Calu3 (cell line): ENCODE data around the gene YY1AP1. TPM values are rescaled to one million over a fixed set of nuclear protein-coding genes. Genes with fewer than 3 reads are reported as not detected.

ENCODE experiments used
- BruUV-seq: library from RNA; stranded (reverse); fragments of 400-500 nt; replicated peaks from 2 replicates; lab custom pipeline; 2021; lab: Mats Ljungman, UMichigan
- CTCF ChIA-PET: fragments of 300-600 bp; sonication (Branson Sonifier 250); formaldehyde crosslinking; loops from one replicate; lab custom pipeline; 2022; ENCODE audit warnings: antibody characterized with exemption; lab: Charles Lee
- DNase-seq: peaks from one replicate; pipeline ENCODE4 v3.0.0; 2022
- H3K27ac Mint-ChIP-seq: one replicate; pipeline ENCODE4 v1.8.0; 2022; ENCODE audit warnings: mixed read lengths; ENCODE audit not compliant: unreplicated experiment
- H3K27me3 Mint-ChIP-seq: one replicate; pipeline ENCODE4 v1.8.0; 2022; ENCODE audit warnings: mixed read lengths; ENCODE audit not compliant: unreplicated experiment
- H3K36me3 Mint-ChIP-seq: one replicate; pipeline ENCODE4 v1.8.0; 2022; ENCODE audit warnings: mild to moderate bottlenecking, moderate library complexity, mixed read lengths; ENCODE audit not compliant: insufficient read depth, unreplicated experiment
- H3K4me1 Mint-ChIP-seq: one replicate; pipeline ENCODE4 v1.8.0; 2022; ENCODE audit warnings: mild to moderate bottlenecking, low read depth, mixed read lengths; ENCODE audit not compliant: unreplicated experiment
- H3K4me3 Mint-ChIP-seq: one replicate; pipeline ENCODE4 v1.8.0; 2022; ENCODE audit warnings: mild to moderate bottlenecking, low read depth, moderate library complexity, mixed read lengths; ENCODE audit not compliant: unreplicated experiment
- H3K9me3 Mint-ChIP-seq: one replicate; pipeline ENCODE4 v1.8.0; 2022; ENCODE audit warnings: low read depth, mixed read lengths; ENCODE audit not compliant: unreplicated experiment
- CTCF ChIP-seq: fragments of 200-600 bp; IDR thresholded peaks from one replicate; pipeline ENCODE4 v1.8.0; 2022; ENCODE audit warnings: antibody characterized with exemption; ENCODE audit not compliant: unreplicated experiment
- intact Hi-C: fragments of 100-400 bp; cut with micrococcal nuclease; formaldehyde crosslinking; loops from one replicate; pipeline ENCODE4 v1.10.0; 2022; ENCODE audit not compliant: unreplicated experiment
- total RNA-seq: library from RNA; stranded (reverse); gene quantifications from 2 replicates; pipeline ENCODE4 v1.2.3, GENCODE V29; 2022

Gene YY1AP1
- total RNA-seq, 1 experiment from 2014 or later = 81.4 TPM

- H3K9me3 Mint-ChIP-seq = no peaks in the 10 kb centered on the region
- H3K4me1 Mint-ChIP-seq = no peaks in the 10 kb centered on the region
- H3K4me3 Mint-ChIP-seq = peak within 1 kb of the TSS; percentile 86
- H3K36me3 Mint-ChIP-seq = peaks cover 20% of the 10 kb centered on the region
- peak within 1 kb of the TSS; percentile 87 for H3K27ac Mint-ChIP-seq
- peak; percentile 98 for DNase-seq
- CTCF ChIA-PET = interaction anchor here (0.5 to 1.2 kb wide), 3 partner anchors 15 to 202 kb away, joined by 3 to 7 read pairs (median 4); no protein-coding TSS in a partner anchor
- TF ChIP-seq CTCF = no peak
- BruUV-seq = TSS peak; percentile 99
- H3K27me3 Mint-ChIP-seq = no peaks in the 10 kb centered on the region
- intact Hi-C loops = no loop called here
Observed at GRCh38 chr1:155609515-155610256, 78.9 kb downstream of the YY1AP1 start, which contains the start of gene MSTO1. MSTO1 (plus strand) TSS chr1:155610218; CDS start chr1:155610249, 31 bp downstream.

Other genes starting within 250 kb of the YY1AP1 start
- 65.9 and 71.8 TPM in 2 replicates for gene ASH1L, start 126.0 kb downstream of the YY1AP1 start, total RNA-seq
- 75.2 and 87.5 TPM in 2 replicates for gene MSTO1, start 78.6 kb downstream of the YY1AP1 start, total RNA-seq
- gene DAP3, start 317 bp upstream of the YY1AP1 start, total RNA-seq = 192 and 199 TPM in 2 replicates
- gene GON4L, start 168.4 kb upstream of the YY1AP1 start, total RNA-seq = 64.7 and 67.1 TPM in 2 replicates
- 0.98 and 1.0 TPM in 2 replicates for gene SYT11, start 170.8 kb upstream of the YY1AP1 start, total RNA-seq
- gene RIT1, start 222.6 kb upstream of the YY1AP1 start, total RNA-seq = 34.4 and 34.7 TPM in 2 replicates
- 99.3 and 107 TPM in 2 replicates for gene KHDC4, start 245.6 kb upstream of the YY1AP1 start, total RNA-seq